DMS53 treated with DMSO at 0.1 percent for 48 hours (cell line): ENCODE measurements around the gene TTLL5.
"Not testable (repeated sequence)": the region's sequence is repeated elsewhere in the genome, so short reads cannot be mapped to it uniquely, and the experiment has no call there.

Source experiments
- DNase-seq: peaks from one replicate; lab custom pipeline; 2025; ENCODE audit not compliant: unreplicated experiment; lab: John Stamatoyannopoulos, UW

Gene TTLL5

DNA sequence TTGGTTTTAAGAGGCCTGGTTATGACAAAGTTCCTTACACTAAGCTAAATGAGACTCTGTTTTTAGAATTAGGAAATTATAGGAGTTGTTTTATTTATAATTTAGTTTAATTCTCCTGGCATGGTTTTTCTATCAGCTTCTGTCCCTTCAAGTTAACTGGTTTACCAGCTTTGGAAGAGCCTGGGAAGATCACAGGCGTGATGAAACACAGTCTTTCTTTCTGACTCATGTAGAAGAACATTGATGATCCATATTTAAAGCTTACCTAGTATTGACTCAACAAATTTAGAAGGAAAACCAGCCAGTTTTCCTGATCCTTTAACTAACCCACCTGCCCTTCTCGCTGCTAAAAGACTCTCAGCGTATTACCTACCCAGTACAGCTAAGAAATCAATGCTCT lies 165.6 kb downstream of the TTLL5 start:
- DNase-seq, result peak; percentile 0

DNA sequence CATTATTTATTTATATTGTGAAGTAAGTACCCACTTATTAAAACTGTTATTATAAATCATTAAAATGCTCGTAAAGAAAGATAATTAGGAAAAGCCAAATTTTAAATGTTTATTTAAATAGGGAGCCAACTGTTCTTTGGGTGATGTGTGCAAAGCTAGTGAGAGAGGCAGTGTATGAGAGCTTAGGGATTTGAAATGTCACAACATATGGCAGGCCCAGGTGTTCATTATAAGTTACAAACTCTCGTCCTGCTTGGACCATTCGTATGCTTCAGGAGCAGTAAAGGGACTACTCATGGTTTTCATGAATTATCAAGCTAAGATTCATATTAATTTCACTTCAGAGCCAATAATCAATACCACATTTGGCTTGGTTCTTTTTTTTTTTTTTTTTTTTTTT lies 166.3 kb downstream of the TTLL5 start:
- DNase-seq, result no peak

GRCh38 chr14:75829316-75829715 lies 168.3 kb downstream of the TTLL5 start:
- DNase-seq, result no peak

DNA sequence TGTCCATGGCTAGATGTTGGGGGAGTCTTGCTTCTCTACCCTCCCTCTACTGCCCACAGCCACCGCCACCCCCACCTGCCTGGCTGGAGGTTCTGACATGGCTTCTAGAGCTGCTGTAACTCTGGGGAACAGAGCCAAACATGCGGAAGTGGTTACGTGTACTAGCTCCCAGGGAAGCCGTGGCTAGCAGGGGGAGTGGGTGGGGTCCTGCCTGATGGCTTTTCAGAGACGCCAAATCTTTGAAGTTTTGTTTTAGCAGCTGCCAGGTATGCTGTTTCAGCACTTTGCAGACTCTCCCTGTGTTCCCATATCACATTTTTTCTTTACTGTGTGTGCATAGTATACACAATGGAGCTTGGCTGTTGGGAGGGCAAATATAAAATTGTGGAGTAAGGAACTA lies 170.4 kb downstream of the TTLL5 start:
- peak; percentile 63 for DNase-seq

- DNase-seq, result peak; percentile 89
These were observed 170.9 kb downstream of the TTLL5 start for GRCh38 chr14:75831952-75832351.

DNA sequence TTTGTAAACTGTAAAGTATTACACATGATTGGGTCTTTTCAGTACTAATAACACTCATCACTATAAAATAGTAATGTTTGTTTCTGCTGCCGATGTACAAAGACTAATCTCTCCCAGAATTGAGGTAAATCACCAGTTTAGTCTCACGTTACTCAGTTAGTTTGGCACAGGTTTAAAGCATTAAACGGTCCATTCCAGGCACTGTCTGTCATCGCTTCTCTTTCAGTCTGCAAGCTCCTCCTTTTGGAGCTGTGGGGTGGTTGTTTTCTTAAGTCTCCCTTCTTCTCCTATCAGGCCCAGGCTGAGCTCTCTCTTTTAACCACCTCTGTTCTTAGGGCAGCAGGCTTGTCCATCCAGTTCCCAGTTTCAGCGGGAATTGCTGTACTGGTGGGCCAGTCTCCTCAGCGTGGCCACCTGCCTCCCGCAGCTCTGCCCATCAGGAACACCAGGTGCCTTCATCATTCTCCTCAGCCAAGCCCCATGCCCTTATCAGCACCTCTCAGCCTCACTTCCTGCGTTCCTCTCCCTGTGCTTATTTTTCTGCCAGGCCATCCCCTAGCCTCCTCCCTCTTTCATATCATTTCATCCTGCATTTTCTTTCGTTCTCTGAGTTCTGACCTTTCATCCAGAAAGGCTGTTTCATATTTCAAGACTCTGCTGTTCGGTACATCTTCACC lies 171.7 kb downstream of the TTLL5 start:
- peak; percentile 13 for DNase-seq

- no peak for DNase-seq
These were observed 172.4 kb downstream of the TTLL5 start for GRCh38 chr14:75833326-75834020.

DNA sequence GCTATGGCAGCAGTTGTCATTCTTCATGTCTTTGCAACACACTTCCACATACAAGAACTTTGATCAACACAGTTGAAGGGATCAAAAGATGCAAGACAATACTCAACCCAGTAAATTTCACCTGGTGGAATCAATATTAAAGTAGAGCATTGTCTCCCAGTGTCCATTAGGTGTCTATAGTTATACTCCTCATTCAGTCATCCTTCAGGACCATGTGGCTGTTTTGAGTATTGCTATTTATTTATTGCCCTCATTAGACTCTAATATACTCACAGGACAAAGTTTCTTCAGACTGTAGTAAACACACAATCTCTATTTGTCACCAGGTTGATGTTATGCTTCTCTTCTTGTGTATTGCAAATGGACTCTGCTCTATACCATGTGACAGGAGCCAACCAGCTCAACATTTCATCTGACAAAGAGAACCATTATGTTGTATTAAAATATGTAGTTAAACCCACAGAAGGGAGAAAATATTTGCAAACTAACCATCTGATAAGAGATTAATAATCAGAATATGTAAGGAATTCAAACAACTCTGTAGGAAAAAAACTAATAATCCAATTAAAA lies 174.2 kb downstream of the TTLL5 start:
- DNase-seq, result no peak

DNA sequence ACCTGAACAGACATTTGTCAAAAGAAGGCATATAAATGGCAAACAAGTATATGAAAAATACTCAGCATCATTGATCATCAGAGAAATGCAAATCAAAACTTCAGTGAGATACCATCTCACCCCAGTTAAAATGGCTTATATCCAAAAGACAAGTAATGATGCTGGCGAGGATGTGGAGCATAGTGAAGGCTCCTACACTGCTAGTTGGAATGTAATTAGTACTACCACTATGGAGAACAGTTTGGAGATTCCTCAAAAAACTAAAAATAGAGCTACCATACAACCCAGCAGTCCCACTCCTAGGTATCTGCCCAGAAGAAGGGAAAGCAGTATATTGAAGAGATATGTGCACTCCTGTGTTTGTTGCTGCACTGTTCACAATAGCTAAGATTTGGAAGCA lies 174.7 kb downstream of the TTLL5 start:
- no peak for DNase-seq

- no peak for DNase-seq
These were observed 176.2 kb downstream of the TTLL5 start for GRCh38 chr14:75837151-75837787.

- no peak for DNase-seq
These were observed 179.9 kb downstream of the TTLL5 start for GRCh38 chr14:75840911-75841310.

DNA sequence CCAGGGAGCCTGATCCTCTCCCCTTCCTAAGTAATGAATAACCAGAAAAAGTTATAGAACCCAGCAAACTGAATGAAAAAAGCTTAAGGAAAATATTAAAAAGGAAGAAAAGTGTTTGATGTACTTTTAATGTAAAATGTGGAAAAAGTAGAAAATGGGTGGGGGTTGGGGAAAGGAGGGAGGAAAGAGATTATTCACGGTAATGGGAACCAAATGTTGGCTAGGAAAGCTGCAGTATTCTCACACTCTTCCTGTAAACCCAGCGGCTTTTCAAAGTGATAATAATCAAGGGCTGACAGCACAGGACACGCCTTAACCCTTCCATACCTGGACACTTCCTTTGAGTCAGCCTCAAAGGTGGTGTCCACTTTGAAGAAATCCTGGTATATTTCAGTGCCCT lies 181.5 kb downstream of the TTLL5 start:
- DNase-seq, result no peak

DNA sequence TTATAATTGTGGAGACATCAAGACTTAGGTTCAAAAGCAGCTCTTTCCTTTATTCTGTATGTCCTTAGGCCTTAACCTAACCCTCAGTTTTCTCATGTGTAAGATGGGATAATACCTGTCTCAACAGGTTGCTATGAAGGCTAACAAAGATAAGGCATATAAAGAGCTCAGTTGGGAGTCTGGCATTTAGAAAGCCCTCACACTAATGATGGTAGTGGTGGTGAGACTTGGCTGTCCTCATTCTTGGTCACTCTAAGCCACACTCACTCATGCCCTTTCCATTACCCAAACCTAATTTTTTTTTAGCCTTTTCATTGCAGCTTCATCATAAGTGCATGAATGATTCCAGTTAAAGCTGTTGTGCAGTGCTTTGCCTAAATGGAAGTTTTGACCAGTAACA lies 183.4 kb downstream of the TTLL5 start:
- DNase-seq, result no peak

GRCh38 chr14:75845136-75845804 lies 184.2 kb downstream of the TTLL5 start:
- DNase-seq, result no peak

GRCh38 chr14:75846694-75847093 lies 185.6 kb downstream of the TTLL5 start:
- DNase-seq, result not testable (repeated sequence)

DNA sequence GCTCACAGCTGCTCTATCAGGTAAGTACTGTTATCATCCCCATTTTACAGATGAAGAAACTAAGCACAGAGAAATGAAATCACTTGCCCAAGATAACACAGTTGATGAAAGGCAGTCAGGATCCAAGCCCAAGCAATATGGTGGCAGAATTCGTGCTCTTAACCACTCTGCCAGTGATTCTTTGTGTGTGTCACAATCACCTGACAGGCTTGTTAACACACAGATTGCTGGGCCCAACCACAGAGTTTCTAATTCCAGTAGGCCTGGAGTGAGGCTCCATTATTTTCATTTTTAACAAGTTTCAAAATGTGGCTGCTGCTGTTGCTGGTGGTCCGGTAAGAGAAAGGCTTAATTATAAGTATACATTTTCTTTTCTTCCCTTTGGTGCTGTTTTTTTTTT lies 186.5 kb downstream of the TTLL5 start:
- no peak for DNase-seq

GRCh38 chr14:75848167-75848913 lies 187.3 kb downstream of the TTLL5 start:
- no peak for DNase-seq

DNA sequence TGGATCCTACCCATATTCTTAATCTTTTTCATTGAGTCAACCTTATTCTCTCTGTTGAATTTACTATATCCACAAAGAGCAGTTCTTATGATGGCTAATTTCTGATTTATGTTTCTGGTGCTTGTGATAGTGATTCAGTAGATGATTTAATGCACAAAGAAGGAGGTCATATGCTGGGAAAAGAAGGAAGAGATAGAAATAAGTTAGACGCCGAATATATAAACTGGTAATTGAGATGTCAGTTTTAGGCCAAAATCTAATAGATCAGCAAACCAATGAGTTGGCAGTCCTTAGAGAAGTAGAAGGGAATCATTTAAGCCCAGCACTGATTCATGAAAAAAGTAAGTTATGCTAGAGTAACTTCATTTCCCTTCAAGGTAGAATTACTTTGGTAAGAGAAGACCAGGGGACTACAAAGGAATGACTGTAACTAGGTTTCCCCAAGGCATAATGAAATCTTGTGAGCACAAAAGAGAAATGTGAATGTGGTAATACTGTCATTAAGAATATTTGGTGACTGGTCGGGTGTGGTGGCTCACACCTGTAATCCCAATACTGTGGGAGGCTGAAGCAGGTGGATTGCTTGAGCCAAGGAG lies 188.4 kb downstream of the TTLL5 start:
- DNase-seq, result no peak

GRCh38 chr14:75851574-75851866 lies 190.5 kb downstream of the TTLL5 start:
- DNase-seq, result no peak

DNA sequence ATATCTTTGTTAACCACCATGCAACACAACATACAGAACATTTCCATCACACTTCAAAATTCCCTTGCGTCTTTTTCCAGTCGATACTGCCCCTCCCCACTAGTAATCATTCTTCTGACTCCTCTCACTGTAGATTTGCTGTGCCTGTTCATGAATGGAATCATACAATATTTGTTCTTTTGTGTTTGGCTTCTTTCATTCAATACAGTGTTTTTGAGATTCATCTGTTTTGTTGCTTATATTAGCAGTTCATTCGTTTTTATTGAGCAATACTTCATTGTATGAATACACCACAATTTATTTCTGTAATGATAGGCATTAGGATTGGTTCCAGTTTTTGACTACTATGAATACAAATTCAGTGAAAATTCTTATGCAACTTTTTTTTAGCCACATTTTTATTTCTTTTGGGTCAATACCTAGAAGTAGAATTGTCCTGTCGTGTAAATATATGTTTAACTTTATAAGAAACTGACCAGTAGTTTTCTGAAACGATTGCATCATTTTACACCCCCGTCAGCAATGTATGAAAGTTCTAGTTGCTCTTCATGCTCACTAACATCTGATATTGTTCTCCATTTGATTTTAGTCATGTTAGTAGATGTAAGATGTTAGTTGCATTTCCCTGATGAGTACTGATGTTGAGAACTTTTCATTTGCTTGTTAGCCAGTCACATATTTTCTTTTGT lies 193.2 kb downstream of the TTLL5 start:
- no peak for DNase-seq
